K562 (cell line): ENCODE measurements around the gene MAMDC4. TPM values are rescaled to one million over a fixed set of nuclear protein-coding genes. Genes with fewer than 3 reads are reported as not detected.
"Not testable (repeated sequence)": the region's sequence is repeated elsewhere in the genome, so short reads cannot be mapped to it uniquely, and the experiment has no call there.

ENCODE experiments used
- ATAC-seq: fragments of 200-7000 bp; cut with Tn5 transposase; 3 replicates; pipeline ENCODE4 v1.9.1; 2020; ENCODE audit warnings: moderate library complexity
- BruUV-seq: library from RNA; stranded (reverse); fragments of 400-500 nt; replicated peaks from 2 replicates; lab custom pipeline; 2021; lab: Mats Ljungman, UMichigan
- CTCF ChIA-PET: fragments of 300-600 bp; formaldehyde crosslinking; extraction: SDS; loops from one replicate; lab custom pipeline; 2021; ENCODE audit warnings: low intra/inter-chr PET ratio; lab: Yijun Ruan, JAX
- POLR2A ChIA-PET: fragments of 300-600, 350-650 bp; sonication (Branson Sonifier 250); formaldehyde crosslinking; extraction: SDS; loops from one replicate; lab custom pipeline; 2021; ENCODE audit warnings: antibody characterized with exemption, inconsistent platforms; lab: Yijun Ruan, JAX
- DNase-seq, 4 experiments: peaks; one replicate each; pipeline versions ENCODE4 v3.0.0 to v3.0.0-alpha.2; 2011 to 2018; ENCODE audit warnings: low spot score in 3 of 4, mixed read lengths in 3 of 4; ENCODE audit errors: extremely low read depth in 1 of 4
- FAIRE-seq: peaks from 2 replicates; lab custom pipeline; 2011; peaks lifted over from hg19 to GRCh38; lab: Jason Lieb, UNC
- H2AFZ ChIP-seq: 2 replicates; pipeline ENCODE4 v1.6.0; 2011; ENCODE audit warnings: low read depth, low read length, control low read depth, inconsistent platforms
- H3K27ac ChIP-seq: fragments of 200-600 bp; 3 replicates; pipeline ENCODE4 v1.8.0; 2011; ENCODE audit warnings: low read depth, mild to moderate bottlenecking, control low read depth, inconsistent platforms, low read length, moderate library complexity, mixed read lengths; ENCODE audit errors: extremely low read depth
- H3K27me3 ChIP-seq, 2 experiments: fragments of 300-600 bp in 1 of 2; 2 replicates in 1 of 2; 3 replicates in 1 of 2; pipeline versions ENCODE4 v1.6.0 to v1.8.0; 2011; ENCODE audit warnings: inconsistent platforms in 2 of 2, low read length in 2 of 2, mild to moderate bottlenecking in 1 of 2, mixed read lengths in 1 of 2, moderate library complexity in 1 of 2; ENCODE audit not compliant: control insufficient read depth in 2 of 2, insufficient read depth in 2 of 2
- H3K36me3 ChIP-seq: fragments of 300-600 bp; 3 replicates; pipeline ENCODE4 v1.8.0; 2011; ENCODE audit warnings: mild to moderate bottlenecking, low read length, inconsistent platforms; ENCODE audit not compliant: control insufficient read depth, insufficient read depth
- H3K4me1 ChIP-seq, 2 experiments: fragments of 200-600 bp in 1 of 2; replicated peaks in 1 of 2; 2 replicates in 1 of 2; 3 replicates in 1 of 2; pipeline versions ENCODE4 v1.5.1 to v1.8.0; 2011; ENCODE audit warnings: inconsistent platforms in 2 of 2, low read length in 2 of 2, mild to moderate bottlenecking in 1 of 2, mixed read lengths in 1 of 2, moderate library complexity in 1 of 2; ENCODE audit not compliant: control insufficient read depth in 2 of 2, insufficient read depth in 2 of 2
- H3K4me2 ChIP-seq: 2 replicates; pipeline ENCODE4 v1.6.1; 2011; ENCODE audit warnings: low read length, control low read depth, inconsistent platforms, mixed read lengths; ENCODE audit not compliant: insufficient read depth
- H3K4me3 ChIP-seq: fragments of 200-600 bp; sonication (generic), shearing (Covaris generic); 2 replicates; pipeline ENCODE4 v1.5.1; 2016; ENCODE audit warnings: control low read depth, inconsistent platforms
- H3K79me2 ChIP-seq: fragments of 200-600 bp; 3 replicates; pipeline ENCODE4 v1.8.0; 2011; ENCODE audit warnings: low read length, inconsistent platforms; ENCODE audit not compliant: control insufficient read depth, insufficient read depth
- H3K9ac ChIP-seq, 2 experiments: 2 replicates each; pipeline versions ENCODE4 v1.6.0 to v1.6.1; 2011; ENCODE audit warnings: low read depth in 2 of 2, low read length in 2 of 2, control low read depth in 1 of 2, inconsistent platforms in 1 of 2, mild to moderate bottlenecking in 1 of 2, mixed read lengths in 1 of 2; ENCODE audit not compliant: insufficient read depth in 1 of 2
- H3K9me1 ChIP-seq: one replicate; pipeline ENCODE4 v1.6.0; 2011; ENCODE audit warnings: inconsistent platforms, mild to moderate bottlenecking, low read length, moderate library complexity; ENCODE audit not compliant: control insufficient read depth, insufficient read depth
- H3K9me3 ChIP-seq: replicated peaks from 2 replicates; pipeline ENCODE4 v1.5.1; 2011; ENCODE audit warnings: low read depth, low read length, inconsistent platforms; ENCODE audit not compliant: control insufficient read depth, insufficient read depth
- H4K20me1 ChIP-seq: replicated peaks from 2 replicates; pipeline ENCODE4 v1.6.1; 2011; ENCODE audit warnings: low read length, inconsistent platforms, mixed read lengths; ENCODE audit not compliant: control insufficient read depth, insufficient read depth
- ARNT ChIP-seq, 2 experiments: fragments of 450-650 bp; IDR thresholded peaks; 2 replicates each; pipeline ENCODE4 v1.6.1; 2016; ENCODE audit warnings: mild to moderate bottlenecking in 1 of 2
- MGA ChIP-seq: fragments of 450-650 bp; IDR thresholded peaks from 2 replicates; pipeline ENCODE4 v1.6.1; 2016; ENCODE audit warnings: mild to moderate bottlenecking, moderate library complexity
- NKRF ChIP-seq: fragments of 450-650 bp; IDR thresholded peaks from 2 replicates; pipeline ENCODE4 v1.6.1; 2016; ENCODE audit warnings: borderline replicate concordance
- SOX6 ChIP-seq: fragments of 450-650 bp; IDR thresholded peaks from 2 replicates; pipeline ENCODE4 v1.6.1; 2014; ENCODE audit warnings: mild to moderate bottlenecking
- ZNF766 ChIP-seq: fragments of 200-800 bp; sonication (Bioruptor generic); conservative IDR thresholded peaks from 2 replicates; pipeline ENCODE4 v1.6.1; 2016; ENCODE audit warnings: missing genetic modification characterization, missing compliant biosample characterization
- WGBS: fragments of 100-300 bp; shearing (Covaris generic); methylation state at CpG from one replicate; pipeline ENCODE4 v1.1.6; 2016; ENCODE audit warnings: low coverage, mixed read lengths; ENCODE audit not compliant: insufficient coverage; ENCODE audit errors: missing lambda C conversion rate; 5-methylcytosine and 5-hydroxymethylcytosine counted together
- in situ Hi-C: fragments of 300-500 bp; cut with MboI; formaldehyde crosslinking; loops from 4 replicates; pipeline ENCODE4 v1.15.0; 2018; ENCODE audit warnings: inconsistent platforms, mixed read lengths
- intact Hi-C: fragments of 100-400 bp; cut with micrococcal nuclease; formaldehyde crosslinking; loops from 2 replicates; pipeline ENCODE4 v1.14.2; 2022
- polyA plus RNA-seq, 8 experiments: library from polyadenylated mRNA; depleted of rRNA in 4 of 8; stranded (reverse) in 5 of 8; unstranded in 3 of 8; fragments of >200 nt; fragmentation: Nextera tagmentation in 2 of 8; fragmentation: Illumina TruSeq in 1 of 8; extraction: Ambion mirVana in 2 of 8; extraction: Trizol in 1 of 8; gene quantifications; 2 replicates each; pipeline versions ENCODE4 v1.2.1 to v1.2.3, GENCODE V29; 2011 to 2014; ENCODE audit warnings: inconsistent platforms in 1 of 8, missing spikeins in 1 of 8
- total RNA-seq, 7 experiments: library from RNA; depleted of rRNA in 6 of 7; stranded (reverse); fragments of >200 nt in 6 of 7; fragmentation: Illumina TruSeq in 2 of 7; extraction: Trizol in 2 of 7; gene quantifications; 2 replicates each; pipeline versions ENCODE4 v1.2.1 to v1.2.3, GENCODE V29; 2011 to 2021; ENCODE audit warnings: low replicate concordance in 1 of 7

MAMDC4 gene
- total and polyA plus RNA-seq, 9 of the 15 experiments (the other 6 are each of a cell fraction or from before 2014, with no cell fraction given) = 0.03 to 10.8 (median 1.5) TPM

- not testable (repeated sequence) for DNase-seq, BruUV-seq
Observed at GRCh38 chr9:136866898-136867421, 14.8 kb downstream of the MAMDC4 start.

More at GRCh38 chr9:136866898-136867421, 14.8 kb downstream of the MAMDC4 start:
- ATAC-seq, H3K9me3 ChIP-seq, FAIRE-seq, in situ Hi-C loops, H3K9me1 ChIP-seq, intact Hi-C loops, H4K20me1 ChIP-seq, H3K27me3 ChIP-seq, CTCF ChIA-PET: not testable (repeated sequence)
- H3K9ac ChIP-seq = peak overlapping the region; percentile 72 to 96
- peak overlapping the region; percentile 37; the same call in 1 of the 2 replicates for H2AFZ ChIP-seq
- 0 out of 2 replicates have a peak, but pooled peaks have one; percentile 1 for TF ChIP-seq SOX6
- peak in 1 of 2 experiments; percentile 44; a peak in 1 of 4 replicates for TF ChIP-seq ARNT (IDR thresholded peaks at IDR 0.05)
- TF ChIP-seq ZNF766 (CRISPR knock-in tag) = 0 out of 2 replicates have a peak, but pooled peaks have one; percentile 10
- TF ChIP-seq NKRF = peak; percentile 29; the same call in 1 of the 2 replicates
- peak; percentile 56 for TF ChIP-seq MGA
- peak overlapping the region; percentile 76; the same call in 1 of the 3 replicates for H3K27ac ChIP-seq
- H3K4me3 ChIP-seq = peak overlapping the region; percentile 95
- WGBS = 14% methylated on average over 25 of the region's 29 CpGs
- H3K79me2 ChIP-seq = peaks cover 43% of the 10 kb centered on the region
- peaks cover 5 to 24% of the 10 kb centered on the region in 2 experiments; a peak in 3 of 5 replicates for H3K4me1 ChIP-seq
- peak overlapping the region; percentile 77 for H3K4me2 ChIP-seq
- POLR2A ChIA-PET = interaction anchor here (0.6 to 2.3 kb wide), 3 partner anchors 15 to 204 kb away, joined by 3 to 15 read pairs (median 3); no protein-coding TSS in a partner anchor
- peaks cover 30% of the 10 kb centered on the region; the same call in 2 of the 3 replicates for H3K36me3 ChIP-seq
